ENCODE data around the gene ZIC2.
"Not testable (repeated sequence)": the region's sequence is repeated elsewhere in the genome, so short reads cannot be mapped to it uniquely, and the experiment has no call there.

Gene ZIC2

GRCh38 chr13:99981735-99982035 lies at the start of gene ZIC2:
TSS of gene ZIC2 (plus strand) at chr13:99981784. CDS start at chr13:99982065, 281 bp downstream.
- DNase-seq = no peak

GRCh38 chr13:99932912-99933311 lies 48.7 kb upstream of the ZIC2 start:
- no peak for DNase-seq

- DNase-seq = no peak
These were observed 45.8 kb upstream of the ZIC2 start for GRCh38 chr13:99935772-99936171.

- no peak for DNase-seq
These were observed 42.9 kb upstream of the ZIC2 start for GRCh38 chr13:99938635-99939034.

DNA sequence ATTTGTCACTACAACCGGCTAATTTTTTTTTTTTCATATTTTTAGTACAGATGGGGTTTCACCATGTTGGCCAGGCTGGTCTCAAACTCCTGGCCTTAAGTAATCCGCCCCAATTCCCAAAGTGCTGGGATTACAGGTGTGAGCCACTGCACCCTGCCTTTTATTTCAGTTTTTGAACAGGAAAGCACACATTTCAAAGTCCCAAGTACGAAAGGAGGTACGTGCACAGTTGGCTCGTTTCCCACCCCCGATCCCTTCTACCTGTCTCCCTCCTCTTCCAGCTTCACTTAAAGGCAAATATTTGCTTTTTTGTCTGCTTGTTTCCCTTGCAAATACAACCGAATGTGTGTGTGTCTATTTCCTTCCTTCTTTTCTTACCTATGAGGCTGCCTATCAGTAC lies 40.5 kb upstream of the ZIC2 start:
- no peak for DNase-seq

DNA sequence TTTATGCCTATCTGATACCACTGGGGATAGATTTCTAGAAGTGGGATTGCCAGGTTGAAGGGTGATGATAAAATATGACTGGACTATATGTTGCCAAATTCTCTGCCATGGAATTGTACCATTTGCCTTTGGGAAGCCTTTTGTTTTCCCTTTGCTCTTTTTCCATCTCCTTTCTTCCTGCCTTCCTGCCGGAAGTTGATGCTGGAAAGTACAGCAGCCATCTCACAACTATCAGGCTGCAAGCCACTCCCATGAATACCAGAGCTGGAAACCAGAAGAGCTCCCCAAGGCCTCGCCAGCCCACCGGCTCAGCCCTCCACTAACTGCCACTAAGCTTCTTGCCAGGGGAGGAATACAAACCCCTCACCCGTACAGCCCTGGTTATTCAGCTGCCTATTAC lies 39.7 kb upstream of the ZIC2 start:
- no peak for DNase-seq

- no peak for DNase-seq
These were observed 37.5 kb upstream of the ZIC2 start for GRCh38 chr13:99944102-99944501.

GRCh38 chr13:99944606-99945005 lies 37.0 kb upstream of the ZIC2 start:
- no peak for DNase-seq

GRCh38 chr13:99945515-99945914 lies 36.1 kb upstream of the ZIC2 start:
- DNase-seq = not testable (repeated sequence)

DNA sequence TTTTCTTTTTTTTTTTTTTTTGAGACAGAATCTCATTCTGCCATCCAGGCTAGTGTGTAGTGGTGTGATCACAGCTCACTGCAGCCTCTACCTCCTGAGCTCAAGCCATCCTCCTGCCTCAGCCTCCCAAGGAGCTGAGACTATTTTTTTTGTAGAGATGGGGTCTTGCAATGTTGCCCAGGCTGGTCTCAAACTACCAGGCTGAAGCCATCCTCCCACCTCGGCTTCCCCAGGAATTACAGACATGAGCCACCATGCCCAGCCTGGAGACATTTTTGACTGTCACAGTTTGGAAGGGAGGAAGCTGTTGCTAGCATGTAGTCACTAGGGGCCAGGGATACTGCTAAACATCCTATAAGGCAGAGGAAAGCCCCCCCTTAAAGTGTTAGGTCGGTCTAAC lies 33.9 kb upstream of the ZIC2 start:
- DNase-seq = no peak

DNA sequence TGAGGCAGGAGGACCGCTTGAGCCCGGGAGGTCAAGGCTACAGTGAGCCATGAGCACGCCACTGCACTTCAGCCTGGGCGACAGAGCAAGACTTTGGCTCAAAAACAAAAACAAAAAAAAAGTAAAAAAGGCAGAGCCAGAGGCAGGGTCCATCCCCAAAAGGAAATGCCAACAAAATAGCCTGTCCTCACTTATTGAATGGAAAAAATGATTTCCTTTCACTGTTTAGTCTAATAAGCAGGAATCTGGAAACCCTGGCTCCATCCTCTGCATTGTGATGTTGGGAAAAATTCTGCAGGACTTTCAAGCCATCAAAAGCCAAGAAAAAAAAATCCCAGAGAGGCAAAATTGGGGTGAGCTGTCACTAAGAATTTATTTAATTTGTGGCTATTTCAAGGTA lies 33.2 kb upstream of the ZIC2 start:
- DNase-seq = no peak

GRCh38 chr13:99948907-99949678 lies 32.5 kb upstream of the ZIC2 start:
- no peak for DNase-seq

GRCh38 chr13:99949679-99950413 lies 31.7 kb upstream of the ZIC2 start:
- DNase-seq = no peak

GRCh38 chr13:99951666-99952065 lies 29.9 kb upstream of the ZIC2 start:
- not testable (repeated sequence) for DNase-seq

- DNase-seq = no peak
These were observed 28.3 kb upstream of the ZIC2 start for GRCh38 chr13:99953138-99953755.

- DNase-seq = no peak
These were observed 26.4 kb upstream of the ZIC2 start for GRCh38 chr13:99955107-99955746.

- no peak for DNase-seq
These were observed 25.7 kb upstream of the ZIC2 start for GRCh38 chr13:99955747-99956472.

GRCh38 chr13:99956473-99957349 lies 24.9 kb upstream of the ZIC2 start:
- no peak for DNase-seq

DNA sequence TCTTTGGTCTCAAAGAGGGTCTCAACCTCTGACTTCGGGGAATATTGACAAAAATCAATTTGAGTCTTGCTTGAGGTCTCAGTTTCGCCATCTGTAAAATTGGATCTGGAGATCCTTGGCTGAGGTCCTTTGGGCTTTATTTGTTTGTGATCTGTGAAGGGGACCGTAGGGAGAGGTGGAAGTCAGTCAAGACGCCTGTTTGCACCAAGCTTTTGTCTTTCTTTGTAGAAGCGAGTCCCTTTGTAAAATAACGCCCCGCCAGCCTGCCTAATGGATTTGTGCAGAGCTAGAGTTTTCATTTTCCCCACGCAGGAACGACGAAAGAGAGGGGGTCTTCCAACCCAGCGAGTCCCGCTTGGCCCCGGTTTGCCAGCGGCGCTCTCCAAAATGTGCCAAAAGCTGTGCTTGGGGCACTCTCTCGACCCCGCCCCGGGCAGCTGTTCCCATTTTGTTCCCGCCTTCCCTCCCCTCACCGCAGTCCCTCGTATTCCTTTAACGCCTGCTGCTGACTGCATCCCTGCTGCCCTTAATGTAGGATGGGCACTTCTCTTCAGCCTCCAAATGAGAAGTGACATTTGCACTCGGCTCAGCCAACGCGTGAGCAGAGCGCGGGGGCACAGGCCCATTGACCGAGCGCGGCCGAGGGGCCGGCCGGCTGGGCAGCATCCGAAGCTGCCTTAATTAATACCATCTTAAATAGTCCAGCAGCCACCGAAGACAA lies 23.0 kb upstream of the ZIC2 start:
- no peak for DNase-seq

- no peak for DNase-seq
These were observed 22.5 kb upstream of the ZIC2 start for GRCh38 chr13:99959127-99959539.

- no peak for DNase-seq
These were observed 21.9 kb upstream of the ZIC2 start for GRCh38 chr13:99959540-99960230.

Data from activated gamma-delta T cell treated with Interleukin-2 at 50 U/mL for 16 hours (primary cell).